Measurements from ENCODE around the gene NAT9.

Gene NAT9

GRCh38 chr17:74759243-74759801, 16.8 kb downstream of the NAT9 start:
- no peak for DNase-seq

GRCh38 chr17:74758848-74759168, 17.3 kb downstream of the NAT9 start:
- DNase-seq: no peak

- DNase-seq: no peak
Observed at GRCh38 chr17:74757931-74758847, 18.0 kb downstream of the NAT9 start.

GRCh38 chr17:74757502-74757901, 18.6 kb downstream of the NAT9 start:
- DNase-seq: no peak

GRCh38 chr17:74756891-74757290, 19.3 kb downstream of the NAT9 start:
- DNase-seq: no peak

GRCh38 chr17:74755533-74755932, 20.6 kb downstream of the NAT9 start:
- no peak for DNase-seq

- DNase-seq: no peak
Observed at GRCh38 chr17:74754832-74755231, 21.3 kb downstream of the NAT9 start.

- DNase-seq: no peak
Observed at GRCh38 chr17:74752822-74753401, 23.2 kb downstream of the NAT9 start.

- no peak for DNase-seq
Observed at GRCh38 chr17:74752415-74752814, 23.7 kb downstream of the NAT9 start.

- no peak for DNase-seq
Observed at GRCh38 chr17:74750327-74751069, 25.6 kb downstream of the NAT9 start.

GRCh38 chr17:74750039-74750326, 26.2 kb downstream of the NAT9 start:
- no peak for DNase-seq

GRCh38 chr17:74749279-74750038, 26.7 kb downstream of the NAT9 start:
- peak; percentile 44 for DNase-seq

- DNase-seq: peak; percentile 93
Observed at GRCh38 chr17:74748529-74749278, 27.4 kb downstream of the NAT9 start, which contains the start of gene NHERF1. Gene NHERF1 (plus strand): TSS chr17:74748628. CDS start chr17:74748847, 219 bp downstream.

- no peak for DNase-seq
Observed at GRCh38 chr17:74748279-74748528, 27.9 kb downstream of the NAT9 start.

- DNase-seq: no peak
Observed at GRCh38 chr17:74746922-74747321, 29.2 kb downstream of the NAT9 start.

- no peak for DNase-seq
Observed at GRCh38 chr17:74746376-74746775, 29.8 kb downstream of the NAT9 start.

- DNase-seq: no peak
Observed at GRCh38 chr17:74745548-74746177, 30.5 kb downstream of the NAT9 start.

- peak; percentile 89 for DNase-seq
Observed at GRCh38 chr17:74744714-74745547, 31.2 kb downstream of the NAT9 start.

- DNase-seq: no peak
Observed at GRCh38 chr17:74744349-74744713, 31.8 kb downstream of the NAT9 start.

GRCh38 chr17:74743755-74744154, 32.4 kb downstream of the NAT9 start:
- no peak for DNase-seq

GRCh38 chr17:74742978-74743545, 33.1 kb downstream of the NAT9 start:
- DNase-seq: no peak
